Skeletal muscle satellite cell (primary cell): ENCODE measurements around the gene FBXL17.
A peak's percentile ranks its signal among the peaks of the same experiment; 100 is the strongest.
"Not testable (repeated sequence)": the region's sequence is repeated elsewhere in the genome, so short reads cannot be mapped to it uniquely, and the experiment has no call there.

ENCODE experiments used
- H3K27me3 ChIP-seq: 2 replicates; pipeline ENCODE4 v1.7.0; 2013; ENCODE audit warnings: low read length; ENCODE audit not compliant: control insufficient read depth, insufficient read depth
- H3K36me3 ChIP-seq: 2 replicates; pipeline ENCODE4 v1.7.0; 2013; ENCODE audit warnings: mild to moderate bottlenecking, control low read depth, low read length; ENCODE audit not compliant: insufficient read depth
- H3K4me1 ChIP-seq: 2 replicates; pipeline ENCODE4 v1.7.0; 2013; ENCODE audit warnings: low read length; ENCODE audit not compliant: control insufficient read depth, insufficient read depth
- H3K4me2 ChIP-seq: 2 replicates; pipeline ENCODE4 v1.7.0; 2013; ENCODE audit warnings: mild to moderate bottlenecking, low read length
- H3K4me3 ChIP-seq: 2 replicates; pipeline ENCODE4 v1.7.0; 2013; ENCODE audit warnings: low read length
- H3K9ac ChIP-seq: 2 replicates; pipeline ENCODE4 v1.7.0; 2013; ENCODE audit warnings: mild to moderate bottlenecking, low read depth, low read length, moderate library complexity
- H3K9me3 ChIP-seq: replicated peaks from 2 replicates; pipeline ENCODE4 v1.7.0; 2013; ENCODE audit warnings: mild to moderate bottlenecking, control low read depth, low read length

FBXL17 gene

DNA sequence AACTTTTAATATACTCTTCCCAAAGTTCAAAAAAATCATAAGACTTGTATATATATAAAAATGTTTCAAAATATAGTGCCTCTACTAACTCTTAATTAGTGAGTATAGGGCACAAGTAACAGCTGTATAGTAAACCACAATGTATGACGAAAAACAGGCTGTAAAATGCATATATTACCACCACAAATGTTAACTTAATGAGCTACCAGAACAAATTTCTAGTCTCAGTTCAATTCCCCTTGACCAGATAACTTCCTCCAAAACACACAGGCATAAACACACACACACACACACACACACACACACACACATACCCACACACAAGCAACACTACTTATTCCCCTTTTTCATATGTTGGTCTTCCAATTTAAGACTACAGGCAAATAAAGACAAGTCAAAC, 78.8 kb downstream of the FBXL17 start:
- Histone ChIP-seq H3K27me3 (no peaks in the 10 kb centered on the region), H3K9ac (no peak overlapping the region), H3K4me1 (no peaks in the 10 kb centered on the region), H3K4me3 (no peak overlapping the region), H3K9me3 (no peaks in the 10 kb centered on the region), H3K4me2 (no peak overlapping the region), H3K36me3 (no peaks in the 10 kb centered on the region)

GRCh38 chr5:108297042-108297601, 84.8 kb downstream of the FBXL17 start:
- H3K36me3 ChIP-seq = no peaks in the 10 kb centered on the region

DNA sequence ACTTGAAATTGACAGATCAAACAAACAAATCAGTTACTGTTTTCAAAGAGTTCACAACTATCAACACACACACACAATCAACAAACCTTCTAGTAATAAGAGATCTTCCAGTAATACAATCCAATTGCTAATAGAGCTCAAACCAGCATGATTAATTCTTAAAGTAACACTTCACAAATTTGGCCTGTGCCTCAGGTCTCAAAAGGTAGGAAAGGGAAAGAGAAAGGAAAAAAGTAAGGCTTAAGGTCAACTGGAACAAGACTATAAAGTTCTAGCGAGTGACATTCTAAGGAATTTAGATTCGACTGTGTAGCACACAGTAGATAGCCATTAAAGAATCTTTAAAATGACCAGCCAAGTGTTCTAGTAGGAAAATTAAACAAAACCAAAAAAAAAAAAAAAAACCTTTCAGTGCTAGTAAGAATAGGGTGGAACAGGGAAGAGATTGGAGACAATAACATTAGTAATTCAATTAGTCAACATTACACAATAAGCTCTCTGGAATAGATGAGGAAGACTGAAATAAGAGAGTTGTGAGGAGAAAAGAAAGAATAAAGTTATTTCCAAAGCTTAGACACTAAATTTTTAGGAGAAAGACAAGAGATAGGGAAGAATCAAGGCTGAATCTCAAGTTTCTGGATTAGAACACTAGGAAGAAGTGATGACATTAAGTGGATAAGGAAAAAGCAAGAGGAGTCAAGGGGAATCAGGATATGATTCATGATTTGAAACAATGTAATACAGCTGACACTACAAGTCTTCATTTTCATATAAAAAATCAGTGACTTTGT, 86.1 kb downstream of the FBXL17 start:
- Histone ChIP-seq H3K27me3 (no peaks in the 10 kb centered on the region), H3K4me2 (peak overlapping the region; percentile 48), H3K4me3 (peak overlapping the region; percentile 17), H3K9me3 (no peaks in the 10 kb centered on the region), H3K9ac (peak overlapping the region; percentile 7), H3K36me3 (no peaks in the 10 kb centered on the region), H3K4me1 (peaks cover 20% of the 10 kb centered on the region)

More at GRCh38 chr5:108297042-108297601, 84.8 kb downstream of the FBXL17 start:
- peaks cover 20% of the 10 kb centered on the region for H3K4me1 ChIP-seq
- H3K9ac ChIP-seq = no peak overlapping the region
- H3K27me3 ChIP-seq = no peaks in the 10 kb centered on the region
- H3K9me3 ChIP-seq = no peaks in the 10 kb centered on the region
- no peak overlapping the region for H3K4me2 ChIP-seq
- no peak overlapping the region for H3K4me3 ChIP-seq

DNA sequence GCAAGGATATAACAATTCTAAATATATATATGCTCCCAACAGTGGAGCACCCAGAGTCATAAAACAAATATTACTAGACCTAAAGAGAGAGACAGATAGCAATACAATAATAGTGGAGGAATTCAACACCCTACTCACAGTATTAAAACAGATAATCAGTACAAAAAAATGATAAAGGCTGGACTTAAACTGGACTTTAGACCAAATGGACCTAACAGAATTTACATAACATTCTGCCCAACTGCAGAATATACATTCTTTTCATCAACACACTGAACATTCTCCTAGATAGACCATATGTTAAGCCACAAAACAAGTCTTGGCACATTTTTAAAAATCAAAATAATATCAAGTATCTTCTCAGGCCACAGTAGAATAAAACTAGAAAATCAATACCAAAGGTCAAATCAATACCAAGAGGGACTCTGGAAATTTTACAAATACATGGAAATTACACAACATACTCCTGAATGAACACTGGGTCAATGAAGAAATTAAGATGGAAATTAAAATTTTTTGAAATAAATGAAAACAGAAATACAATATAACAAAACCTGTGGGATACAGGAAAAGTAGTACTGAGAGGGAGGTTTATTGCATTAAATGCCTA, 100.8 kb downstream of the FBXL17 start:
- no peak overlapping the region for H3K4me2 ChIP-seq
- H3K4me3 ChIP-seq = no peak overlapping the region
- no peak overlapping the region for H3K9ac ChIP-seq
- H3K27me3 ChIP-seq = no peaks in the 10 kb centered on the region
- H3K9me3 ChIP-seq = no peaks in the 10 kb centered on the region
- H3K36me3 ChIP-seq = no peaks in the 10 kb centered on the region
- H3K4me1 ChIP-seq = no peaks in the 10 kb centered on the region

DNA sequence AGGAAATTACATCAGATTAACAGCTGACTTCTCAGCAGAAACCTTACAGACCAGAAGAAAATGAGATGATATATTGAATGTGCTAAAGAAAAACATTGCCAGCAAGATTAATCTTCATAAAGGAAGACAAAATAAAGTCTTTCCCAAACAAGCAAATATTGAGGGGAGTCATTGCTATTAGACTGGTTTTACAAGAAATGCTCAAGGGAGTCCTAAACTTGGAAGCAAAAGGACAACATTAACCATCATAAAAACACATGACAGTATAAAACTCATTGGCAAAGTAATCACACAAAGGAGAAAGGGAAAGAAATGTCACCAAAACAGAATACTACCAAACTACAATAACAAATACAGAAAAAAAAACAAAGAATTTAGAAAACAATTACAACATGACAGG, 101.7 kb downstream of the FBXL17 start:
- Histone ChIP-seq H3K36me3 (no peaks in the 10 kb centered on the region), H3K9ac (no peak overlapping the region), H3K4me2 (no peak overlapping the region), H3K9me3 (no peaks in the 10 kb centered on the region), H3K27me3 (no peaks in the 10 kb centered on the region), H3K4me1 (no peaks in the 10 kb centered on the region), H3K4me3 (no peak overlapping the region)

GRCh38 chr5:108278285-108279240, 103.3 kb downstream of the FBXL17 start:
- Histone ChIP-seq H3K4me1 (no peaks in the 10 kb centered on the region), H3K27me3 (no peaks in the 10 kb centered on the region), H3K9ac (no peak overlapping the region), H3K4me2 (no peak overlapping the region), H3K9me3 (no peaks in the 10 kb centered on the region), H3K4me3 (no peak overlapping the region), H3K36me3 (no peaks in the 10 kb centered on the region)

DNA sequence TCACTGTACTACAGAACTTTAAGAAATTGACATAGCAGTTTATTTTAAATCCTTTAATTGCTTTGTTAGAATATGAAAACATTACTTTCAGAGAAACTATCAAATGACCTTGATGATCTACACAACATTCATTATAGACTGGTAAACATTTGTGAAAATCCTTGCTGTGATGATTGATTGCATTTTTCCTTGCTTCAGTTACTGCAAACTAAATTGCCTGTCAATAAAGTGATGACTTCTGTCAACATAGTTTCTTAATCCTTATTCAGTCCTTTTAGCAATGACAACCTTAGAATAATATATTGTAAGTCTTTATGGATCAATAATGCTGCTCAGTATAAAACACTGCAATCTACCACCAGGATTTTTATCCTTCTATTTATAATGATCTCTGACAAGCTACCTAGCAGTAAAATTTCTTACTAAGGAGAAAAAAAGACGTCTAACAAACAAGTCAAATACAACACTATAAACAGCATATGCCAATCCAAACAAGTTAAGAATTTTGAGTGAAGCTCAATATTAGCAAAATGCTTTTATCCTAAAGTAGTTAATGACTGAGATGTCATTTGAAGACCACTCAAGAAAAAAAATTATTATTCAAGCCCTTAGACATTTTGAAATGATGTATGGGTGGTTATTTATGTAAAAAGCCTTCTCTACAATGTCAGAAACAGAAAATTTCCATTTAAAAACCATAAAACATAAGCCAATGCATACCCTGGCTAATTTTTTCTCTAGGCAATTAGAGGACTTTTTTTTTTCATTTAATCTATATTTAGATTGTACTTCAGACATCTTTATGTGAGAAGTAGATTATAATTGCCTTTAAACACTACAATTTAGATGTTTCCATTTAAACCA, 105.5 kb downstream of the FBXL17 start:
- Histone ChIP-seq H3K4me1 (no peaks in the 10 kb centered on the region), H3K9me3 (no peaks in the 10 kb centered on the region), H3K4me3 (no peak overlapping the region), H3K4me2 (no peak overlapping the region), H3K36me3 (no peaks in the 10 kb centered on the region), H3K27me3 (no peaks in the 10 kb centered on the region), H3K9ac (no peak overlapping the region)

DNA sequence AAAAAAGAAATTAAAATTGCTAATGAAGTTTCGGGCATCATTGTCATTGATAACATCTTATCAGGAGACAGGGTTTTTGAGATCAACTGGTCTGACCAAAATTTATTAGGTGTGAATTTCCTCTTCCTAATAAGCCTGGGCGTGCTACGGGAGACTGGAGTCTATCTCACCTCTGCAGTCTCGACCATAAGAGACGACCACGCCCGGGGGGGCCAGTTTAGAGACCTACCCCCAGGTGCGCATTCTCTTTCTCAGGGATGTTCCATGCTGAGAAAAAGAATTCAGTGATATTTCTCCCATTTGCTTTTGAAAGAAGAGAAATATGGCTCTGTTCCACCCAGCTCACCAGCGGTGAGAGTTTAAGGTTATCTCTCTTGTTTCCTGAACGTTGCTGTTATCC, 107.8 kb downstream of the FBXL17 start:
- not testable (repeated sequence) for H3K4me3 ChIP-seq, H3K4me1 ChIP-seq, H3K36me3 ChIP-seq, H3K9ac ChIP-seq, H3K4me2 ChIP-seq, H3K27me3 ChIP-seq, H3K9me3 ChIP-seq

DNA sequence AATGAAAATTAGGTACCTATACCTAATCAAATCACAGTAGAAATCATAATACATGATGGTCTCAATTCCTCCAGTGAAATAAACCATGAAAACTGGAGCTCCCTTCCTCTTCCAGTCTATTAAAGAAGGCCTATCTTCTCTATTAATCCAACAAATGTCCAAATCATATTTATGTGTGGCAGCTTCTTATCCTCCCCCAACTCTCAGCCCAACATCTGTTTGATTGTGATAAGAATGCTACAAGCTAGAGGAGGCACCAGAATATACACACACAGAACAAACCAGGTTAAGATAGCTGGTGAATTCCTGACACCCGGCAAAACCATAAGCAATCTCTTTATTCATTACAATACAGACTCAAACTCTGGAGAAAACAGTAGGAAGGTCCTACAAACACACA, 110.8 kb downstream of the FBXL17 start:
- Histone ChIP-seq H3K36me3 (no peaks in the 10 kb centered on the region), H3K4me1 (peaks cover 4% of the 10 kb centered on the region), H3K9ac (no peak overlapping the region), H3K4me3 (no peak overlapping the region), H3K27me3 (no peaks in the 10 kb centered on the region), H3K4me2 (no peak overlapping the region), H3K9me3 (no peaks in the 10 kb centered on the region)

GRCh38 chr5:108266242-108266641, 115.7 kb downstream of the FBXL17 start:
- Histone ChIP-seq H3K27me3 (no peaks in the 10 kb centered on the region), H3K9me3 (no peaks in the 10 kb centered on the region)

More at GRCh38 chr5:108266242-108266641, 115.7 kb downstream of the FBXL17 start:
- no peaks in the 10 kb centered on the region for H3K36me3 ChIP-seq
- H3K4me3 ChIP-seq = no peak overlapping the region
- no peak overlapping the region for H3K9ac ChIP-seq
- H3K4me2 ChIP-seq = no peak overlapping the region
- H3K4me1 ChIP-seq = peaks cover 4% of the 10 kb centered on the region
